Spleen (tissue), 13 donors: ENCODE data around the gene ACOT13. TPM values are rescaled to one million over a fixed set of nuclear protein-coding genes. Genes with fewer than 3 reads are reported as not detected.

ENCODE experiments used
- DNase-seq: peaks from one replicate; pipeline ENCODE4 v3.0.0-alpha.2; 2020
- H3K27ac ChIP-seq, 8 donors: fragments of 200-600 bp; sonication (generic) in 7 of 8; 1 replicate in 4 of 8; 2 replicates in 4 of 8; pipeline versions ENCODE4 v1.5.0 to v1.8.0; 2016 to 2021; ENCODE audit warnings: inconsistent platforms in 4 of 8, mild to moderate bottlenecking in 4 of 8, moderate library complexity in 1 of 8
- H3K27me3 ChIP-seq, 7 donors: fragments of 200-600 bp; sonication (generic) in 6 of 7; replicated peaks in 1 of 7; 1 replicate in 4 of 7; 2 replicates in 3 of 7; pipeline versions ENCODE4 v1.5.0 to v1.8.0; 2016 to 2021; ENCODE audit warnings: inconsistent platforms in 3 of 7, mild to moderate bottlenecking in 1 of 7
- H3K36me3 ChIP-seq, 6 donors: fragments of 200-600 bp; sonication (generic) in 5 of 6; 1 replicate in 4 of 6; 2 replicates in 2 of 6; pipeline versions ENCODE4 v1.5.0 to v1.8.0; 2016 to 2021; ENCODE audit warnings: inconsistent platforms in 2 of 6
- H3K4me1 ChIP-seq, 6 donors: fragments of 200-600 bp; sonication (generic) in 5 of 6; 1 replicate in 3 of 6; 2 replicates in 3 of 6; pipeline versions ENCODE4 v1.5.0 to v1.8.0; 2016 to 2021; ENCODE audit warnings: inconsistent platforms in 3 of 6
- H3K4me3 ChIP-seq, 8 donors: fragments of 200-600 bp; sonication (generic) in 7 of 8; 1 replicate in 4 of 8; 2 replicates in 4 of 8; pipeline versions ENCODE4 v1.5.0 to v1.8.0; 2016 to 2021; ENCODE audit warnings: inconsistent platforms in 4 of 8, mild to moderate bottlenecking in 4 of 8, moderate library complexity in 2 of 8
- H3K9me3 ChIP-seq, 8 donors: fragments of 200-600 bp; sonication (generic) in 7 of 8; 1 replicate in 4 of 8; 2 replicates in 4 of 8; pipeline versions ENCODE4 v1.5.0 to v1.8.0; 2016 to 2021; ENCODE audit warnings: inconsistent platforms in 4 of 8
- POLR2A ChIP-seq, 3 donors: fragments of 450-650 bp; IDR thresholded peaks; one replicate each; pipeline ENCODE4 v1.5.1; 2017; ENCODE audit warnings: antibody characterized with exemption in 3 of 3, mild to moderate bottlenecking in 1 of 3
- POLR2AphosphoS5 ChIP-seq, 3 donors: sonication (generic); formaldehyde crosslinking; IDR thresholded peaks; one replicate each; pipeline ENCODE4 v1.5.1; 2017; ENCODE audit warnings: antibody characterized with exemption in 3 of 3
- WGBS, 5 donors: extraction: QIAGEN DNeasy Blood & Tissue Kit in 3 of 5; methylation state at CpG; one replicate each; pipeline versions ENCODE4 v1.1.5 to v1.1.7; 2013 to 2018; 5-methylcytosine and 5-hydroxymethylcytosine counted together
- intact Hi-C: fragments of 100-400 bp; cut with DNase I; formaldehyde crosslinking; loops from one replicate; pipeline ENCODE4 v1.15.0; 2023; ENCODE audit warnings: low total_unique reads
- long read RNA-seq, 2 donors: transcript quantifications; one replicate each; lab custom pipeline, GENCODE V29; 2026
- polyA plus RNA-seq, 3 donors: library from polyadenylated mRNA; stranded (reverse); fragments of 200-250 nt; gene quantifications; one replicate each; pipeline ENCODE4 v1.2.1, GENCODE V29; 2013
- total RNA-seq, 7 donors: library from RNA; depleted of rRNA in 3 of 7; stranded (reverse); fragments of >200 nt in 3 of 7; fragmentation: NEBNext Ultra II Directional in 4 of 7; extraction: Animal tissue kit (Norgen Biotek cat#: 25700) in 4 of 7; gene quantifications; one replicate each; pipeline versions ENCODE4 v1.1.0 to v1.2.1, GENCODE V29; 2016 to 2021
- TF ChIP-seq, protein P1 (sequence below), 11 experiments: fragments of 200-600 bp in 7 of 11; fragments of 450-650 bp in 4 of 11; sonication (generic) in 4 of 11; IDR thresholded peaks in 8 of 11; conservative IDR thresholded peaks in 3 of 11; 1 replicate in 7 of 11; 2 replicates in 4 of 11; pipeline versions ENCODE4 v1.4.0 to v1.8.0; 2016 to 2021; ENCODE audit warnings: antibody characterized with exemption in 11 of 11, inconsistent platforms in 4 of 11, mild to moderate bottlenecking in 1 of 11
- donor health status: healthy with polysubstance abuse.
- donor health status: DM: no; HTN: no; CAD: no; lungs with moderate emphysema.
- donor health status: DM: no; HTN: no; CAD: no.
- donor health status: Bipolar disorder and iron deficiency.
- donor health status: healthy.
- donor health status: DM: no; HTN: no; CAD: no.
- donor health status: DM: yes; HTN: yes; CAD: no.

ACOT13 gene
- total RNA-seq (10 to 100 TPM in 4 of 7 donors, 1 to 10 TPM in 3; 3.5 to 14.2 (median 11.4) TPM), polyA plus RNA-seq (10 to 100 TPM; 12.2 to 18.6 (median 14.2) TPM)
- long read RNA-seq, donor 1, full-length matches to known transcripts, result 12 of 12 reads
- long read RNA-seq, donor 1, partial matches to known transcripts, result 0 of 12 reads
- long read RNA-seq, donor 1, other reads (novel, unspliced or antisense), result 0 of 12 reads
- long read RNA-seq, donor 2, full-length matches to known transcripts, result 15 of 120 reads
- long read RNA-seq, donor 2, partial matches to known transcripts, result 10 of 120 reads
- long read RNA-seq, donor 2, other reads (novel, unspliced or antisense), result 95 of 120 reads

DNA sequence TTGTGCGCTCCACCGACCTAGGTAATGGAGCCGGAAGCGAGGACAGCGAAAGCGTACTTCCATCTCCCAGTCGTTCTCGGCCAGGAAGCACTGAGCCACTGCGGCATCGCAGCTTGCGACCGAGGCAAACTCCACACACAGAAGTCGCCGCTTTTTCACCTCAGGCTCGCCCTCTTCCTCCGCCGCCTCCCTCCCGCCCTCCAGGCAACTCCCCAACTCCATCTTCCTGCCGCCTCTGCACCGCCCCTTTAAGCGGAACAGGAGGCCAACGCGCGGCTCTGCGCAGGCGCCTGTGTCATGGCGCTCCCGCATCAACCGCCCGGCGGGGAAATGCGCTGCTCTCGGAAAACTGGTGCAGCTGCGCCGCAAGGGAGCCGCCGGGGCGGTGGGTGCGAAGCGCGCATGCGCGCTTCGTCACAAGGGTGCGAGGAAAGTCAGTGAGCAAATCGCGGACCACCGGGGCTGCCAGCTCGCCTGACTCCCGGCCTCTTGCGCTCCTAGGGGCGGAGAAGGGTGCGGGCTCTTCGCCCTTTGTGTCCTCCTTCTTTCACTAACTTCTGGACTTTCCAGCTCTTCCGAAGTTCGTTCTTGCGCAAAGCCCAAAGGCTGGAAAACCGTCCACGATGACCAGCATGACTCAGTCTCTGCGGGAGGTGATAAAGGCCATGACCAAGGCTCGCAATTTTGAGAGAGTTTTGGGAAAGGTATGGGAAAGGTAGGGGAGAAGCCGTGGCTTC is at the start of gene ACOT13, which contains the start of gene TDP2:
ACOT13 (plus strand) TSS at position 437 of the 737 bp plus-strand sequence; CDS start at position 624, 187 bp downstream.
TDP2 (minus strand) TSS at position 259 of the 737 bp plus-strand sequence; CDS start at position 222, 37 bp downstream.
- intact Hi-C loops, result no loop called here
- H3K4me1 ChIP-seq, result peaks cover 23 to 62% (median 46%) of the 10 kb centered on the region in 6 donors

DNA sequence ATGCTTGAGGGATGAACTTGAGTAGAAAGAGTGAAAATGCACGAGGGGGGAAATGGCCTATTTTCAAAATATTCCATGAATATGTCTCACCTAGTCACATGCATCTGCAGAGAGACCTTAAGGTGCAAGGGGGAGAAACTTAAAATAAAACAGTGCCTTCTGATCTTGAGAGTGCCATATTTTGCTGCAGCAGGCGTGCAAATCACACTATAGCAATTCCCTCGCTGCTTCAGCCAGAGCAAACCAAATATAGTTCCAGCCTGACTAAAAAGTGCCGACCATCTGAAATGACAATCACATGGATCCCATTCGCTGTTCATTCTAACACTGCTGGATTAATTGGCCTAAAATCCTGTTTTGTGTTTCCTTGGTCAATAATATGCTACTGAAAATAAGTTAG is 47.2 kb upstream of the ACOT13 start:
- H3K9me3 ChIP-seq, result no peaks in the 10 kb centered on the region
- 90 to 94% (median 92%) methylated on average over 5 of the region's 5 CpGs for WGBS, 5 donors
- TF ChIP-seq POLR2AphosphoS5 (IDR thresholded peaks at IDR 0.05), result no peak
- no peaks in the 10 kb centered on the region for H3K27me3 ChIP-seq
- DNase-seq, result no peak
- H3K4me3 ChIP-seq, result no peak overlapping the region
- intact Hi-C loops, result no loop called here
- no peaks in the 10 kb centered on the region for H3K4me1 ChIP-seq
- no peaks in the 10 kb centered on the region for H3K36me3 ChIP-seq
- no peak overlapping the region for H3K27ac ChIP-seq

More for the DNA sequence above, at the start of gene ACOT13, which contains the start of gene TDP2:
- no peaks in the 10 kb centered on the region for H3K27me3 ChIP-seq
- H3K9me3 ChIP-seq, result peaks cover 0 to 25% (median 17%) of the 10 kb centered on the region in 8 donors
- TF ChIP-seq POLR2AphosphoS5 (IDR thresholded peaks at IDR 0.05) (peak; percentile 96 to 97 (median 97)), POLR2A (IDR thresholded peaks at IDR 0.05) (peak in 2 of 3 donors; percentile 54 to 87)
- TF ChIP-seq, protein P1, sequence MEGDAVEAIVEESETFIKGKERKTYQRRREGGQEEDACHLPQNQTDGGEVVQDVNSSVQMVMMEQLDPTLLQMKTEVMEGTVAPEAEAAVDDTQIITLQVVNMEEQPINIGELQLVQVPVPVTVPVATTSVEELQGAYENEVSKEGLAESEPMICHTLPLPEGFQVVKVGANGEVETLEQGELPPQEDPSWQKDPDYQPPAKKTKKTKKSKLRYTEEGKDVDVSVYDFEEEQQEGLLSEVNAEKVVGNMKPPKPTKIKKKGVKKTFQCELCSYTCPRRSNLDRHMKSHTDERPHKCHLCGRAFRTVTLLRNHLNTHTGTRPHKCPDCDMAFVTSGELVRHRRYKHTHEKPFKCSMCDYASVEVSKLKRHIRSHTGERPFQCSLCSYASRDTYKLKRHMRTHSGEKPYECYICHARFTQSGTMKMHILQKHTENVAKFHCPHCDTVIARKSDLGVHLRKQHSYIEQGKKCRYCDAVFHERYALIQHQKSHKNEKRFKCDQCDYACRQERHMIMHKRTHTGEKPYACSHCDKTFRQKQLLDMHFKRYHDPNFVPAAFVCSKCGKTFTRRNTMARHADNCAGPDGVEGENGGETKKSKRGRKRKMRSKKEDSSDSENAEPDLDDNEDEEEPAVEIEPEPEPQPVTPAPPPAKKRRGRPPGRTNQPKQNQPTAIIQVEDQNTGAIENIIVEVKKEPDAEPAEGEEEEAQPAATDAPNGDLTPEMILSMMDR (IDR thresholded peaks at IDR 0.05 in 8 of 11, conservative IDR thresholded peaks at IDR 0.05 in 3 of 11), result peak; percentile 38 to 77 (median 57)
- peak within 1 kb of the TSS; percentile 88 to 95 (median 93) for H3K27ac ChIP-seq
- H3K4me3 ChIP-seq, result peak within 1 kb of the TSS; percentile 66 to 99 (median 88)
- WGBS, 5 donors, result 0% methylated on average over 58 to 62 of the region's 62 CpGs
- H3K36me3 ChIP-seq, result peaks cover 0 to 32% (median 19%) of the 10 kb centered on the region in 6 donors
- DNase-seq, result peak; percentile 98

DNA sequence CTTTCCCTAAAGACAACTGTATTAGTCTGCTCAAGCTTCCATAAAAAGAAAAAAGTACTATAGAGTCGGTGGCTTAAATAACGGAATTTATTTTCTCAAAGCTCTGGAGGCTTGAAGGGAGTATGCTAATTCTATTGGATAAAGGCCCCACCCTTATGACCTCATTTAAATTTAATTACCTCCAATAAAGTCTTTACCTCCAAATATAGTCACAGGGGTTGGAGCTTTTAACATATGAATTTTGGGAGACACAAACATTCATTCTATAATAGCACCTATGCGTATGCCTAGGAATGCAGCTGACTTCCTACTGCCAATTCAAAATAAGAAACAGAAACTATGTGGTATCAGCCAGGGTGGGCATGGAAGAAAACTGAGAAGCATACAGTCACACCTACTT is 46.2 kb upstream of the ACOT13 start:
- intact Hi-C loops, result no loop called here
- Histone ChIP-seq H3K4me3 (no peak overlapping the region), H3K36me3 (no peaks in the 10 kb centered on the region), H3K27ac (no peak overlapping the region), H3K27me3 (no peaks in the 10 kb centered on the region), H3K4me1 (no peaks in the 10 kb centered on the region), H3K9me3 (no peaks in the 10 kb centered on the region)
- WGBS, 5 donors, result 85 to 91% (median 87%) methylated on average over 3 of the region's 3 CpGs
- TF ChIP-seq POLR2AphosphoS5 (IDR thresholded peaks at IDR 0.05) (no peak), POLR2A (IDR thresholded peaks at IDR 0.05) (no peak)
- TF ChIP-seq, protein P1 (IDR thresholded peaks at IDR 0.05 in 8 of 11, conservative IDR thresholded peaks at IDR 0.05 in 3 of 11), result no peak
- no peak for DNase-seq

DNA sequence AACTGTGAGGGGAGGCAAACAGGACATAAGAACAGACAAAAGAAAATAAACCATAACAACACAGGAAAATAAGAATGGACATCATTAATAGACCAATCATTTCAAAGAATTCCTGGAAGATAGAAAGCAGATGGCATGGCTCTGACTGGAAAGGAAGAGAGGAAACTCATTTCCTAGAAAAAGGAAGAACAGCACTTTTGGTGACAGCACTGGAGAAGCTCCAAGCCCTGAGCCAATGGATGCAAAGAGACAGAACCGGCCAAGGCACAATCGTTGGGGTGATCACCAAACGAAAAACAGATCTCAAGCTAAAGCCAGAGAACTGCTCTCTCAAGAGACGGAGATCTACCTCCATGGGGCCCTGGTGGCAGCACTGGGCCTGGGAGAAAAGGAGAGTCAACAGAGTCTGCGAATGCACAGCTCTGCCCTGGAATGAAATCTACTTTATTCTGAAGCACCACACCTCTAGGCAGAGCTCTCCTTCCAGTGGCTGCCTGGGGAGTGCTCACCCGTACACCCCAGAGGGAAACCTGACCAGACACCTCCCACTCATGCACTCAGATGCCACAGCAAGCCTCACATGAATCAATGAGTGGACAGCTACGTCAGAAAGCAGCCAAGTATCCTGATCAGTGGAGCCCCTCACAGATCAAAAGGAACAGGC is 45.1 kb upstream of the ACOT13 start:
- Histone ChIP-seq H3K27ac (no peak overlapping the region), H3K4me1 (no peaks in the 10 kb centered on the region), H3K36me3 (no peaks in the 10 kb centered on the region), H3K4me3 (no peak overlapping the region), H3K27me3 (no peaks in the 10 kb centered on the region), H3K9me3 (no peaks in the 10 kb centered on the region)
- no peak for DNase-seq
- TF ChIP-seq, protein P1 (IDR thresholded peaks at IDR 0.05 in 8 of 11, conservative IDR thresholded peaks at IDR 0.05 in 3 of 11), result no peak
- TF ChIP-seq POLR2AphosphoS5 (IDR thresholded peaks at IDR 0.05) (no peak), POLR2A (IDR thresholded peaks at IDR 0.05) (no peak)
- intact Hi-C loops, result no loop called here
- 74 to 85% (median 80%) methylated on average over 7 of the region's 7 CpGs for WGBS, 5 donors
